IMR-90 (cell line): ENCODE measurements around the gene EPHB6. TPM values are rescaled to one million over a fixed set of nuclear protein-coding genes. Genes with fewer than 3 reads are reported as not detected.

ENCODE experiments used
- ATAC-seq: fragments of 200-7000 bp; cut with Tn5 transposase; 2 replicates; pipeline ENCODE4 v1.9.1; 2020; ENCODE audit warnings: low read depth, mild to moderate bottlenecking, moderate library complexity
- BruUV-seq: library from RNA; stranded (reverse); fragments of 400-500 nt; replicated peaks from 2 replicates; lab custom pipeline; 2021; lab: Mats Ljungman, UMichigan
- CTCF ChIA-PET: fragments of 300-600 bp; formaldehyde crosslinking; extraction: SDS; loops from one replicate; lab custom pipeline; 2021; ENCODE audit warnings: antibody characterized with exemption; lab: Yijun Ruan, JAX
- POLR2A ChIA-PET: fragments of 300-600 bp; sonication (Branson Sonifier 250); formaldehyde crosslinking; loops from one replicate; lab custom pipeline; 2022; ENCODE audit warnings: antibody characterized with exemption; ENCODE audit not compliant: unreplicated experiment; lab: Charles Lee
- DNase-seq: peaks from one replicate; pipeline ENCODE4 v3.0.0; 2013
- H2AFZ ChIP-seq: replicated peaks from 2 replicates; pipeline ENCODE3; 2013; ENCODE audit warnings: low read length, mild to moderate bottlenecking; ENCODE audit not compliant: poor library complexity
- H2AK5ac ChIP-seq: 2 replicates; pipeline ENCODE4 v1.6.1; 2013; ENCODE audit warnings: low read depth, low read length, inconsistent platforms
- H2AK9ac ChIP-seq: replicated peaks from 2 replicates; pipeline ENCODE3; 2013; ENCODE audit warnings: mild to moderate bottlenecking, low read depth, low read length, moderate library complexity; ENCODE audit not compliant: poor library complexity
- H2BK120ac ChIP-seq: 2 replicates; pipeline ENCODE4 v1.6.1; 2013; ENCODE audit warnings: low read depth, low read length, inconsistent platforms
- H2BK15ac ChIP-seq: 3 replicates; pipeline ENCODE4 v1.6.1; 2013; ENCODE audit warnings: low read depth, low read length, inconsistent platforms
- H2BK20ac ChIP-seq: 2 replicates; pipeline ENCODE4 v1.6.1; 2013; ENCODE audit warnings: low read depth, mild to moderate bottlenecking, inconsistent platforms, low read length, moderate library complexity
- H2BK5ac ChIP-seq: 2 replicates; pipeline ENCODE4 v1.6.1; 2013; ENCODE audit warnings: mild to moderate bottlenecking, low read depth, low read length, inconsistent platforms; ENCODE audit not compliant: poor library complexity, severe bottlenecking
- H3K14ac ChIP-seq: replicated peaks from 2 replicates; pipeline ENCODE4 v1.6.1; 2013; ENCODE audit warnings: low read depth, low read length, inconsistent platforms
- H3K18ac ChIP-seq: 2 replicates; pipeline ENCODE4 v1.6.1; 2013; ENCODE audit warnings: low read depth, low read length, control low read depth
- H3K23ac ChIP-seq: 2 replicates; pipeline ENCODE4 v1.6.1; 2013; ENCODE audit warnings: low read depth, low read length, inconsistent platforms
- H3K27ac ChIP-seq: 2 replicates; pipeline ENCODE4 v1.5.1; 2013; ENCODE audit warnings: mild to moderate bottlenecking, control low read depth, low read length; ENCODE audit not compliant: insufficient read depth
- H3K27me3 ChIP-seq: 2 replicates; pipeline ENCODE4 v1.6.1; 2013; ENCODE audit warnings: low read length; ENCODE audit not compliant: control insufficient read depth, insufficient read depth
- H3K36me3 ChIP-seq: 2 replicates; pipeline ENCODE4 v1.6.1; 2013; ENCODE audit warnings: low read length, mixed read lengths; ENCODE audit not compliant: control insufficient read depth, insufficient read depth
- H3K4ac ChIP-seq: 2 replicates; pipeline ENCODE4 v1.6.1; 2013; ENCODE audit warnings: low read depth, low read length, inconsistent platforms
- H3K4me1 ChIP-seq: 2 replicates; pipeline ENCODE4 v1.6.1; 2013; ENCODE audit warnings: low read length, mixed read lengths; ENCODE audit not compliant: control insufficient read depth, insufficient read depth
- H3K4me2 ChIP-seq: 2 replicates; pipeline ENCODE4 v1.6.1; 2013; ENCODE audit warnings: low read depth, mild to moderate bottlenecking, control low read depth, low read length, moderate library complexity
- H3K4me3 ChIP-seq: 2 replicates; pipeline ENCODE4 v1.5.1; 2013; ENCODE audit warnings: low read depth, mild to moderate bottlenecking, control low read depth, low read length, moderate library complexity; ENCODE audit not compliant: insufficient read depth
- H3K56ac ChIP-seq: 2 replicates; pipeline ENCODE4 v1.6.1; 2013; ENCODE audit warnings: low read length, inconsistent platforms; ENCODE audit not compliant: insufficient read depth; ENCODE audit errors: extremely low read depth
- H3K79me1 ChIP-seq, 2 experiments: 2 replicates each; pipeline ENCODE4 v1.6.1; 2013; ENCODE audit warnings: low read length in 2 of 2, inconsistent platforms in 1 of 2, low read depth in 1 of 2
- H3K9ac ChIP-seq: 2 replicates; pipeline ENCODE4 v1.6.1; 2013; ENCODE audit warnings: low read depth, low read length, control low read depth
- H3K9me1 ChIP-seq: 2 replicates; pipeline ENCODE4 v1.6.1; 2013; ENCODE audit warnings: low read length, inconsistent platforms; ENCODE audit not compliant: insufficient read depth
- H3K9me3 ChIP-seq: 2 replicates; pipeline ENCODE4 v1.6.1; 2013; ENCODE audit warnings: low read length; ENCODE audit not compliant: control insufficient read depth, insufficient read depth
- H4K20me1 ChIP-seq: 2 replicates; pipeline ENCODE4 v1.6.1; 2013; ENCODE audit warnings: low read length, inconsistent platforms; ENCODE audit not compliant: insufficient read depth
- H4K5ac ChIP-seq: 2 replicates; pipeline ENCODE4 v1.6.1; 2013; ENCODE audit warnings: mild to moderate bottlenecking, low read depth, low read length, control low read depth
- H4K8ac ChIP-seq, 2 experiments: 2 replicates each; pipeline ENCODE4 v1.6.1; 2013; ENCODE audit warnings: low read depth in 2 of 2, low read length in 2 of 2, control low read depth in 1 of 2, inconsistent platforms in 1 of 2
- H4K91ac ChIP-seq: 2 replicates; pipeline ENCODE4 v1.6.1; 2013; ENCODE audit warnings: low read depth, low read length, inconsistent platforms; ENCODE audit not compliant: insufficient read depth
- BHLHE40 ChIP-seq: fragments of 150-350 bp; IDR thresholded peaks from 2 replicates; pipeline ENCODE4 v1.6.1; 2016; ENCODE audit warnings: mild to moderate bottlenecking, low read depth, low read length
- CHD1 ChIP-seq: IDR thresholded peaks from 2 replicates; pipeline ENCODE4 v1.6.1; 2012; ENCODE audit warnings: low read depth, low read length, improper control_type of control experiment
- FOS ChIP-seq: fragments of 150-350 bp; IDR thresholded peaks from 2 replicates; pipeline ENCODE4 v1.6.1; 2016; ENCODE audit warnings: low read depth, low read length
- MAZ ChIP-seq: IDR thresholded peaks from 2 replicates; pipeline ENCODE4 v1.6.1; 2012; ENCODE audit warnings: low read depth, mild to moderate bottlenecking, low read length, improper control_type of control experiment, moderate library complexity, borderline replicate concordance
- NFE2L2 ChIP-seq: fragments of 150-350 bp; IDR thresholded peaks from 2 replicates; pipeline ENCODE4 v1.6.1; 2016; ENCODE audit warnings: low read depth, mild to moderate bottlenecking, low read length
- POLR2A ChIP-seq: IDR thresholded peaks from 2 replicates; pipeline ENCODE4 v1.6.1; 2012; ENCODE audit warnings: mild to moderate bottlenecking, low read depth, low read length
- RAD21 ChIP-seq: IDR thresholded peaks from 2 replicates; pipeline ENCODE4 v1.6.1; 2012; ENCODE audit warnings: low read length, improper control_type of control experiment
- RFX5 ChIP-seq: IDR thresholded peaks from 2 replicates; pipeline ENCODE4 v1.8.0; 2012; ENCODE audit warnings: low read depth, mild to moderate bottlenecking, low read length, moderate library complexity
- SMC3 ChIP-seq: fragments of 150-350 bp; IDR thresholded peaks from 2 replicates; pipeline ENCODE4 v1.6.1; 2016; ENCODE audit warnings: low read depth, mild to moderate bottlenecking, antibody characterized with exemption, low read length, moderate library complexity
- WGBS, 2 experiments: methylation state at CpG; one replicate each; pipeline versions ENCODE4 v1.1.5 to v1.1.7; 2013; ENCODE audit warnings: missing lambda C conversion rate in 2 of 2; ENCODE audit not compliant: insufficient read length in 1 of 2; ENCODE audit errors: extremely low coverage in 2 of 2; 5-methylcytosine and 5-hydroxymethylcytosine counted together
- dilution Hi-C: fragments of 300-500 bp; cut with HindIII; formaldehyde crosslinking; loops from one replicate; pipeline ENCODE4 v1.14.3; 2018; ENCODE audit warnings: low sequenced_read_pairs; ENCODE audit not compliant: unreplicated experiment
- in situ Hi-C: fragments of 300-500 bp; cut with MboI; formaldehyde crosslinking; loops from 3 replicates; pipeline ENCODE4 v1.14.3; 2019; ENCODE audit warnings: low sequenced_read_pairs, inconsistent platforms, mixed read lengths
- intact Hi-C: fragments of 100-400 bp; cut with micrococcal nuclease; formaldehyde crosslinking; loops from 2 replicates; pipeline ENCODE4 v1.10.0; 2022
- polyA plus RNA-seq, 3 experiments: library from polyadenylated mRNA; depleted of rRNA; stranded (reverse); fragments of >200 nt; gene quantifications; 2 replicates each; pipeline ENCODE4 v1.2.3, GENCODE V29; 2012; ENCODE audit warnings: low replicate concordance in 1 of 3
- total RNA-seq: library from RNA; depleted of rRNA; stranded (reverse); fragments of >200 nt; gene quantifications from 2 replicates; pipeline ENCODE4 v1.2.3, GENCODE V29; 2012
- TF ChIP-seq, protein P1 (sequence below): fragments of 150-350 bp; IDR thresholded peaks from 2 replicates; pipeline ENCODE4 v1.6.1; 2017; ENCODE audit warnings: mild to moderate bottlenecking, antibody characterized with exemption, low read length, low read depth
- TF ChIP-seq, protein P2 (sequence below): conservative IDR thresholded peaks from 2 replicates; pipeline ENCODE4 v1.5.1; 2012; ENCODE audit warnings: mild to moderate bottlenecking, low read depth, low read length, improper control_type of control experiment

Gene EPHB6
- total and polyA plus RNA-seq, 2 of the 4 experiments (the other 2 are of a cell fraction), result under 0.01 to 0.60 TPM

DNA sequence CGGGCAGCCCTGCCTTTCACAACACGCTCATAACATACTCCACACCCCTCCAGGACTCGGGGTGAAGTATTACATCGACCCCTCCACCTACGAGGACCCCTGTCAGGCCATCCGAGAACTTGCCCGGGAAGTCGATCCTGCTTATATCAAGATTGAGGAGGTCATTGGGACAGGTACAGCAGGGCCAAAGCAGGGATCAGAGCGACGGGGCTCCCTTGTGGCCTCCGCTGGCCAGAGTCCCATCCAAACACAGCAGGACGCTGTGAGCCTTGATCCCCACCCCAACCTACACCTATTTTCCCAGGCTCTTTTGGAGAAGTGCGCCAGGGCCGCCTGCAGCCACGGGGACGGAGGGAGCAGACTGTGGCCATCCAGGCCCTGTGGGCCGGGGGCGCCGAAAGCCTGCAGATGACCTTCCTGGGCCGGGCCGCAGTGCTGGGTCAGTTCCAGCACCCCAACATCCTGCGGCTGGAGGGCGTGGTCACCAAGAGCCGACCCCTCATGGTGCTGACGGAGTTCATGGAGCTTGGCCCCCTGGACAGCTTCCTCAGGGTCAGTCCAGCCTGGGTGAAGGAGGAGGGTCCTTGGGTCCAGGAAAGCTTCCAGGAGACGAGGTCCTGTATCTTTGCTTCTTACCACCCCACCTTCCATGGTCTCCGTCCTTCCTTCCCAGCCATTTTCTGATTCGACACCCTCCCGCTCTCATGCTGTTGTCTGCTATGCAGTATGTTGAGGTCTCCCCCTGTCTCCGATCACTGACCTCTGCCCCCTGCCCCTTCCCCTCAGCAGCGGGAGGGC is 13.5 kb downstream of the EPHB6 start:
- H3K9me1 ChIP-seq, result no peaks in the 10 kb centered on the region
- H3K4me1 ChIP-seq, result no peaks in the 10 kb centered on the region
- H3K9ac ChIP-seq, result no peak overlapping the region
- ChIA-PET CTCF (no interaction called here), POLR2A (no interaction called here)
- H2BK15ac ChIP-seq, result no peak overlapping the region
- no peaks in the 10 kb centered on the region for H3K36me3 ChIP-seq
- H3K79me1 ChIP-seq, result no peaks in the 10 kb centered on the region
- no peak overlapping the region for H4K91ac ChIP-seq
- H4K5ac ChIP-seq, result no peak overlapping the region
- no peak overlapping the region for H4K8ac ChIP-seq
- H2AFZ ChIP-seq, result no peak overlapping the region
- H2AK5ac ChIP-seq, result no peak overlapping the region
- H2BK5ac ChIP-seq, result no peak overlapping the region
- no peak overlapping the region for H2BK120ac ChIP-seq
- H3K18ac ChIP-seq, result no peak overlapping the region
- in situ Hi-C loops (no loop called here), dilution Hi-C loops (no loop called here), intact Hi-C loops (no loop called here)
- no peak overlapping the region for H3K4me2 ChIP-seq
- H4K20me1 ChIP-seq, result no peaks in the 10 kb centered on the region
- no peak overlapping the region for H2BK20ac ChIP-seq
- H3K56ac ChIP-seq, result no peak overlapping the region
- ATAC-seq (no peak), DNase-seq (no peak)
- H3K27ac ChIP-seq, result no peak overlapping the region
- no peaks in the 10 kb centered on the region for H3K27me3 ChIP-seq
- H3K4me3 ChIP-seq, result no peak overlapping the region
- no TSS peak for BruUV-seq
- no peak overlapping the region for H3K14ac ChIP-seq
- WGBS, 2 experiments, result 91% methylated on average over 8 of the region's 31 CpGs; no CpG with 5 or more reads in 1 of the 2 experiments
- no peak overlapping the region for H3K23ac ChIP-seq
- H3K9me3 ChIP-seq, result no peaks in the 10 kb centered on the region
- TF ChIP-seq SMC3 (no peak), CHD1 (no peak), RAD21 (no peak), FOS (no peak), RFX5 (no peak), POLR2A (no peak), BHLHE40 (no peak), NFE2L2 (no peak), MAZ (no peak)
- TF ChIP-seq, protein P1, sequence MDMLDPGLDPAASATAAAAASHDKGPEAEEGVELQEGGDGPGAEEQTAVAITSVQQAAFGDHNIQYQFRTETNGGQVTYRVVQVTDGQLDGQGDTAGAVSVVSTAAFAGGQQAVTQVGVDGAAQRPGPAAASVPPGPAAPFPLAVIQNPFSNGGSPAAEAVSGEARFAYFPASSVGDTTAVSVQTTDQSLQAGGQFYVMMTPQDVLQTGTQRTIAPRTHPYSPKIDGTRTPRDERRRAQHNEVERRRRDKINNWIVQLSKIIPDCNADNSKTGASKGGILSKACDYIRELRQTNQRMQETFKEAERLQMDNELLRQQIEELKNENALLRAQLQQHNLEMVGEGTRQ, result no peak
- TF ChIP-seq, protein P2, sequence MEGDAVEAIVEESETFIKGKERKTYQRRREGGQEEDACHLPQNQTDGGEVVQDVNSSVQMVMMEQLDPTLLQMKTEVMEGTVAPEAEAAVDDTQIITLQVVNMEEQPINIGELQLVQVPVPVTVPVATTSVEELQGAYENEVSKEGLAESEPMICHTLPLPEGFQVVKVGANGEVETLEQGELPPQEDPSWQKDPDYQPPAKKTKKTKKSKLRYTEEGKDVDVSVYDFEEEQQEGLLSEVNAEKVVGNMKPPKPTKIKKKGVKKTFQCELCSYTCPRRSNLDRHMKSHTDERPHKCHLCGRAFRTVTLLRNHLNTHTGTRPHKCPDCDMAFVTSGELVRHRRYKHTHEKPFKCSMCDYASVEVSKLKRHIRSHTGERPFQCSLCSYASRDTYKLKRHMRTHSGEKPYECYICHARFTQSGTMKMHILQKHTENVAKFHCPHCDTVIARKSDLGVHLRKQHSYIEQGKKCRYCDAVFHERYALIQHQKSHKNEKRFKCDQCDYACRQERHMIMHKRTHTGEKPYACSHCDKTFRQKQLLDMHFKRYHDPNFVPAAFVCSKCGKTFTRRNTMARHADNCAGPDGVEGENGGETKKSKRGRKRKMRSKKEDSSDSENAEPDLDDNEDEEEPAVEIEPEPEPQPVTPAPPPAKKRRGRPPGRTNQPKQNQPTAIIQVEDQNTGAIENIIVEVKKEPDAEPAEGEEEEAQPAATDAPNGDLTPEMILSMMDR, result no peak
- no peak overlapping the region for H2AK9ac ChIP-seq
- H3K4ac ChIP-seq, result no peak overlapping the region
